ENCODE results near the gene RHBDF1.

RHBDF1 gene

GRCh38 chr16:74747-75334 lies 2.4 kb upstream of the RHBDF1 start:
- no peak for DNase-seq (ENCODE audit: low read depth in 3 of 3)

- no peak for DNase-seq (ENCODE audit: low read depth in 3 of 3)
Measured at GRCh38 chr16:74051-74746, 1.8 kb upstream of the RHBDF1 start.

- no peak for DNase-seq (ENCODE audit: low read depth in 3 of 3)
Measured at GRCh38 chr16:71540-72401, 660 bp downstream of the RHBDF1 start.

- no peak for DNase-seq (ENCODE audit: low read depth in 3 of 3)
Measured at GRCh38 chr16:71210-71539, 1.3 kb downstream of the RHBDF1 start.

- DNase-seq (ENCODE audit: low read depth in 3 of 3), result no peak
Measured at GRCh38 chr16:69181-69580, 3.2 kb downstream of the RHBDF1 start.

GRCh38 chr16:67884-68789 lies 4.3 kb downstream of the RHBDF1 start:
- no peak for DNase-seq (ENCODE audit: low read depth in 3 of 3)

GRCh38 chr16:67183-67791 lies 5.1 kb downstream of the RHBDF1 start:
- DNase-seq (ENCODE audit: low read depth in 3 of 3), result no peak

- no peak for DNase-seq (ENCODE audit: low read depth in 3 of 3)
Measured at GRCh38 chr16:66309-67182, 5.9 kb downstream of the RHBDF1 start.

- DNase-seq (ENCODE audit: low read depth in 3 of 3), result peak; percentile 71 to 78 (median 72)
Measured at GRCh38 chr16:65745-66144, 6.7 kb downstream of the RHBDF1 start.

- no peak for DNase-seq (ENCODE audit: low read depth in 3 of 3)
Measured at GRCh38 chr16:64914-65255, 7.5 kb downstream of the RHBDF1 start.

- no peak for DNase-seq (ENCODE audit: low read depth in 3 of 3)
Measured at GRCh38 chr16:63998-64913, 8.2 kb downstream of the RHBDF1 start.

- DNase-seq (ENCODE audit: low read depth in 3 of 3), result no peak
Measured at GRCh38 chr16:63466-63865, 9.0 kb downstream of the RHBDF1 start.

GRCh38 chr16:62968-63391 lies 9.5 kb downstream of the RHBDF1 start:
- no peak for DNase-seq (ENCODE audit: low read depth in 3 of 3)

GRCh38 chr16:62283-62967 lies 10.0 kb downstream of the RHBDF1 start:
- no peak for DNase-seq (ENCODE audit: low read depth in 3 of 3)

GRCh38 chr16:61879-62281 lies 10.6 kb downstream of the RHBDF1 start:
- no peak for DNase-seq (ENCODE audit: low read depth in 3 of 3)

- DNase-seq (ENCODE audit: low read depth in 3 of 3), result no peak
Measured at GRCh38 chr16:60929-61878, 11.2 kb downstream of the RHBDF1 start.

GRCh38 chr16:60166-60565 lies 12.3 kb downstream of the RHBDF1 start:
- DNase-seq (ENCODE audit: low read depth in 3 of 3), result no peak

Data from stimulated activated CD4-positive, alpha-beta T cell treated with anti-CD3 and anti-CD28 coated beads, TNF-alpha, amount 100 ng/mL, for 4 hours (primary cell).